Measurements from ENCODE around the gene RAB40C.

GRCh38 chr16:674968-675883 lies 85.4 kb downstream of the RAB40C start, which contains the start of gene RHBDL1:
- TF ChIP-seq BHLHE40 (IDR thresholded peaks at IDR 0.05; ENCODE audit: borderline replicate concordance) (no peak), FOXM1 (IDR thresholded peaks at IDR 0.05; ENCODE audit: borderline replicate concordance) (no peak), ELF4 (IDR thresholded peaks at IDR 0.05) (no peak), SP1 (IDR thresholded peaks at IDR 0.05) (no peak), NFRKB (IDR thresholded peaks at IDR 0.05) (no peak), FOXK2 (IDR thresholded peaks at IDR 0.05) (no peak), CTBP1 (IDR thresholded peaks at IDR 0.05; ENCODE audit: borderline replicate concordance) (no peak), PKNOX1 (IDR thresholded peaks at IDR 0.05) (no peak), TARDBP (IDR thresholded peaks at IDR 0.05) (no peak), SUZ12 (IDR thresholded peaks at IDR 0.05) (no peak)
